OCI-LY1 (cell line): Measurements from ENCODE around the gene GTF3C5.

Source experiments
- H2AFZ ChIP-seq: fragments of 200-600 bp; sonication (generic), shearing (Covaris generic); 2 replicates; pipeline ENCODE4 v1.6.0; 2014; ENCODE audit warnings: antibody characterized with exemption, mild to moderate bottlenecking, low read length
- H3F3A ChIP-seq: fragments of 200-600 bp; sonication (generic), shearing (Covaris generic); 2 replicates; pipeline ENCODE4 v1.6.0; 2014; ENCODE audit warnings: mild to moderate bottlenecking, antibody characterized with exemption, low read length, moderate library complexity; ENCODE audit not compliant: insufficient read depth
- H3K27ac ChIP-seq: fragments of 200-600 bp; sonication (generic); 2 replicates; pipeline ENCODE4 v1.5.1; 2014; ENCODE audit warnings: low read length, mixed run types, mild to moderate bottlenecking, low read depth; ENCODE audit not compliant: poor library complexity, severe bottlenecking
- H3K27me3 ChIP-seq: fragments of 200-600 bp; sonication (generic); 2 replicates; pipeline ENCODE4 v1.6.0; 2014; ENCODE audit warnings: antibody characterized with exemption, mild to moderate bottlenecking, low read length, moderate library complexity; ENCODE audit not compliant: insufficient read depth
- H3K36me3 ChIP-seq: fragments of 200-600 bp; sonication (generic); 2 replicates; pipeline ENCODE4 v1.6.1; 2014; ENCODE audit warnings: mild to moderate bottlenecking, antibody characterized with exemption, low read length, moderate library complexity, mixed read lengths; ENCODE audit not compliant: insufficient read depth
- H3K4me1 ChIP-seq: fragments of 200-600 bp; sonication (generic); 2 replicates; pipeline ENCODE4 v1.5.1; 2014; ENCODE audit warnings: mild to moderate bottlenecking, low read length, moderate library complexity; ENCODE audit not compliant: insufficient read depth, severe bottlenecking
- H3K4me2 ChIP-seq: fragments of 200-600 bp; sonication (generic), shearing (Covaris generic); 2 replicates; pipeline ENCODE4 v1.6.1; 2014; ENCODE audit warnings: low read length
- H3K4me3 ChIP-seq: fragments of 200-600 bp; sonication (generic); 2 replicates; pipeline ENCODE4 v1.5.1; 2014; ENCODE audit warnings: low read length, low read depth, mild to moderate bottlenecking, mixed read lengths; ENCODE audit not compliant: poor library complexity, severe bottlenecking
- H3K79me2 ChIP-seq: fragments of 200-600 bp; shearing (Covaris generic); 2 replicates; pipeline ENCODE4 v1.6.1; 2016; ENCODE audit warnings: mixed run types, low read length, mixed read lengths; ENCODE audit not compliant: insufficient read depth
- H3K9ac ChIP-seq: fragments of 200-600 bp; sonication (generic), shearing (Covaris generic); 2 replicates; pipeline ENCODE4 v1.6.1; 2014; ENCODE audit warnings: mild to moderate bottlenecking, low read length, mixed read lengths
- H3K9me2 ChIP-seq: fragments of 200-600 bp; sonication (generic), shearing (Covaris generic); 2 replicates; pipeline ENCODE4 v1.6.1; 2014; ENCODE audit warnings: low read depth, mild to moderate bottlenecking, low read length, mixed read lengths
- H3K9me3 ChIP-seq: fragments of 200-600 bp; shearing (Covaris generic); 2 replicates; pipeline ENCODE4 v1.6.1; 2014; ENCODE audit warnings: low read length, mixed read lengths
- H4K20me1 ChIP-seq: fragments of 200-600 bp; sonication (generic), shearing (Covaris generic); 2 replicates; pipeline ENCODE4 v1.6.0; 2016; ENCODE audit warnings: mild to moderate bottlenecking, low read length; ENCODE audit not compliant: insufficient read depth
- EZH2 ChIP-seq: fragments of 200-600 bp; sonication (generic), shearing (Covaris generic); IDR thresholded peaks from 2 replicates; pipeline ENCODE4 v1.8.0; 2017; ENCODE audit warnings: borderline replicate concordance, mixed run types, mild to moderate bottlenecking, antibody characterized with exemption, low read length, moderate library complexity, mixed read lengths
- TF ChIP-seq, protein P1 (sequence below): fragments of 200-600 bp; sonication (generic), shearing (Covaris generic); IDR thresholded peaks from 2 replicates; pipeline ENCODE4 v1.5.1; 2017; ENCODE audit warnings: mild to moderate bottlenecking, antibody characterized with exemption, low read length, moderate library complexity, mixed read lengths

GTF3C5 gene

GRCh38 chr9:133006731-133007352 lies 24.0 kb upstream of the GTF3C5 start:
- H3K9me3 ChIP-seq = no peaks in the 10 kb centered on the region
- H3K9ac ChIP-seq = no peak overlapping the region
- H3K9me2 ChIP-seq = no peaks in the 10 kb centered on the region
- no peaks in the 10 kb centered on the region for H4K20me1 ChIP-seq
- H3K4me3 ChIP-seq = no peak overlapping the region
- TF ChIP-seq, protein P1, sequence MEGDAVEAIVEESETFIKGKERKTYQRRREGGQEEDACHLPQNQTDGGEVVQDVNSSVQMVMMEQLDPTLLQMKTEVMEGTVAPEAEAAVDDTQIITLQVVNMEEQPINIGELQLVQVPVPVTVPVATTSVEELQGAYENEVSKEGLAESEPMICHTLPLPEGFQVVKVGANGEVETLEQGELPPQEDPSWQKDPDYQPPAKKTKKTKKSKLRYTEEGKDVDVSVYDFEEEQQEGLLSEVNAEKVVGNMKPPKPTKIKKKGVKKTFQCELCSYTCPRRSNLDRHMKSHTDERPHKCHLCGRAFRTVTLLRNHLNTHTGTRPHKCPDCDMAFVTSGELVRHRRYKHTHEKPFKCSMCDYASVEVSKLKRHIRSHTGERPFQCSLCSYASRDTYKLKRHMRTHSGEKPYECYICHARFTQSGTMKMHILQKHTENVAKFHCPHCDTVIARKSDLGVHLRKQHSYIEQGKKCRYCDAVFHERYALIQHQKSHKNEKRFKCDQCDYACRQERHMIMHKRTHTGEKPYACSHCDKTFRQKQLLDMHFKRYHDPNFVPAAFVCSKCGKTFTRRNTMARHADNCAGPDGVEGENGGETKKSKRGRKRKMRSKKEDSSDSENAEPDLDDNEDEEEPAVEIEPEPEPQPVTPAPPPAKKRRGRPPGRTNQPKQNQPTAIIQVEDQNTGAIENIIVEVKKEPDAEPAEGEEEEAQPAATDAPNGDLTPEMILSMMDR = no peak
- TF ChIP-seq EZH2 = no peak
- no peaks in the 10 kb centered on the region for H3K4me1 ChIP-seq
- no peak overlapping the region for H3K4me2 ChIP-seq
- no peaks in the 10 kb centered on the region for H3F3A ChIP-seq
- no peaks in the 10 kb centered on the region for H3K79me2 ChIP-seq
- H3K27me3 ChIP-seq = no peaks in the 10 kb centered on the region
- no peak overlapping the region for H2AFZ ChIP-seq
- no peaks in the 10 kb centered on the region; the same call in 1 of the 2 replicates for H3K36me3 ChIP-seq
- no peak overlapping the region for H3K27ac ChIP-seq

- H4K20me1 ChIP-seq = no peaks in the 10 kb centered on the region
- H3K79me2 ChIP-seq = no peaks in the 10 kb centered on the region
- TF ChIP-seq EZH2 = no peak
- TF ChIP-seq, protein P1 = no peak
Observed at GRCh38 chr9:133008406-133008805, 22.4 kb upstream of the GTF3C5 start.

GRCh38 chr9:133008824-133009223 lies 22.0 kb upstream of the GTF3C5 start:
- no peak overlapping the region for H3K4me2 ChIP-seq

More at GRCh38 chr9:133008406-133008805, 22.4 kb upstream of the GTF3C5 start:
- Histone ChIP-seq H3K27ac (no peak overlapping the region), H2AFZ (no peak overlapping the region), H3K4me2 (no peak overlapping the region), H3F3A (no peaks in the 10 kb centered on the region), H3K9ac (no peak overlapping the region), H3K36me3 (no peaks in the 10 kb centered on the region; the same call in 1 of the 2 replicates), H3K27me3 (no peaks in the 10 kb centered on the region), H3K9me2 (no peaks in the 10 kb centered on the region), H3K4me1 (no peaks in the 10 kb centered on the region), H3K9me3 (no peaks in the 10 kb centered on the region), H3K4me3 (no peak overlapping the region)

More at GRCh38 chr9:133008824-133009223, 22.0 kb upstream of the GTF3C5 start:
- H3K9me2 ChIP-seq = no peaks in the 10 kb centered on the region
- no peak overlapping the region for H3K4me3 ChIP-seq
- TF ChIP-seq, protein P1 = no peak
- TF ChIP-seq EZH2 = no peak
- no peaks in the 10 kb centered on the region for H3K27me3 ChIP-seq
- no peak overlapping the region for H3K27ac ChIP-seq
- no peak overlapping the region for H3K9ac ChIP-seq
- H4K20me1 ChIP-seq = no peaks in the 10 kb centered on the region
- no peaks in the 10 kb centered on the region for H3K4me1 ChIP-seq
- no peaks in the 10 kb centered on the region for H3K79me2 ChIP-seq
- no peaks in the 10 kb centered on the region for H3F3A ChIP-seq
- H3K9me3 ChIP-seq = no peaks in the 10 kb centered on the region
- no peaks in the 10 kb centered on the region; the same call in 1 of the 2 replicates for H3K36me3 ChIP-seq
- H2AFZ ChIP-seq = no peak overlapping the region
